ENCODE measurements around the gene HOXD10. TPM values are rescaled to one million over a fixed set of nuclear protein-coding genes. Genes with fewer than 3 reads are reported as not detected.
A peak's percentile ranks its signal among the peaks of the same experiment; 100 is the strongest.

The HOXD10 gene
- polyA plus RNA-seq, 4 donors, result 132 to 203 (median 164) TPM

DNA sequence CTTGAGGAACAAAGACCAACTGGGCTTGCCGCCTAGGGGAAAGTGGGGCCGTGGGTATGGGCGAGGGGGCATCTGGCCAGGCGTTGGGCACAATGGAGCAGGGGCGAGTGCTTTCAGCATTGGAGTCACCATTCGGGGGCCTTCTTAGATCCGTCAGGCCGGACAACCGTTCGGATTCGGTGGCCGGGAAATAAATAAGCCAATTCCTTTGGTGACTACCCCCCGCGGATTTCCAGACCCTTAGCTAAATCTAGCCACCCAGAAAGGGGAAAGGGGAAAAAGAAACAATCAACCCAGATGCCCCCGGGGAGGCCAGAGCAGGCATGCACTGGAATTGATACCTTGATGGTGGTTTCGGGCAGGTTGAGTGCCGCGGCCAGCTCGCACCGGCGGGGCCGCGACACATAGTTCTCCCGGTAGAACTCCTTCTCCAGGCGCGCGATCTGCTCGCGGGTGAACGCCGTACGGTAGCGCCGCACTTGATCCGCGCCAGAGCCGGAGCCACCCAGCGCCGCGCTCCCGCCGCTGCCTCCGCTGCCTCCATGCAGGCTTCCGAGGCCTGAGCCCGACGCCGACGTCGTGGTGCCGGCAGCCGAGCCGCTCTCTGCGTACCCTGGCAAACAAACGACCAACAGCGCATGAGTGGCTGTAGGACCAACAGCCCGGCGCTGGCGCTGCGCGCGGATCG is 34.6 kb upstream of the HOXD10 start:
- DNase-seq (ENCODE audit: low read depth in 4 of 4, low spot score in 2 of 4), result peak in 1 of 4 donors; percentile 13

DNA sequence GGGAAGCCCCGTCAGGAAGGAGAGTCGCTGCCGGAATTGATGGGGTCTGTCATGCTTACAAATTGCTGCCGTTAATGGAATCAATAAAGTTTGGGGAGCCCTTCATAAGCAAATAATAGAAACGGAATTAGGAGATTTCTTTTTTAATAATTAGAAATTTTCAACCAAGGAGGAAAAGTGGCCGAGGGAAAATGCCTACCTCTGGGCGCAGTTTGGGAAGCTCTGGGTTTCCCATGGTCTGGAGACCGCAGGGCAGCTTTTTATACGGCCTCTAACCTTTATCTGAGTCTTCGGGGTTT is 34.1 kb upstream of the HOXD10 start:
- DNase-seq (ENCODE audit: low read depth in 4 of 4, low spot score in 2 of 4), result peak in 1 of 4 donors; percentile 17

DNA sequence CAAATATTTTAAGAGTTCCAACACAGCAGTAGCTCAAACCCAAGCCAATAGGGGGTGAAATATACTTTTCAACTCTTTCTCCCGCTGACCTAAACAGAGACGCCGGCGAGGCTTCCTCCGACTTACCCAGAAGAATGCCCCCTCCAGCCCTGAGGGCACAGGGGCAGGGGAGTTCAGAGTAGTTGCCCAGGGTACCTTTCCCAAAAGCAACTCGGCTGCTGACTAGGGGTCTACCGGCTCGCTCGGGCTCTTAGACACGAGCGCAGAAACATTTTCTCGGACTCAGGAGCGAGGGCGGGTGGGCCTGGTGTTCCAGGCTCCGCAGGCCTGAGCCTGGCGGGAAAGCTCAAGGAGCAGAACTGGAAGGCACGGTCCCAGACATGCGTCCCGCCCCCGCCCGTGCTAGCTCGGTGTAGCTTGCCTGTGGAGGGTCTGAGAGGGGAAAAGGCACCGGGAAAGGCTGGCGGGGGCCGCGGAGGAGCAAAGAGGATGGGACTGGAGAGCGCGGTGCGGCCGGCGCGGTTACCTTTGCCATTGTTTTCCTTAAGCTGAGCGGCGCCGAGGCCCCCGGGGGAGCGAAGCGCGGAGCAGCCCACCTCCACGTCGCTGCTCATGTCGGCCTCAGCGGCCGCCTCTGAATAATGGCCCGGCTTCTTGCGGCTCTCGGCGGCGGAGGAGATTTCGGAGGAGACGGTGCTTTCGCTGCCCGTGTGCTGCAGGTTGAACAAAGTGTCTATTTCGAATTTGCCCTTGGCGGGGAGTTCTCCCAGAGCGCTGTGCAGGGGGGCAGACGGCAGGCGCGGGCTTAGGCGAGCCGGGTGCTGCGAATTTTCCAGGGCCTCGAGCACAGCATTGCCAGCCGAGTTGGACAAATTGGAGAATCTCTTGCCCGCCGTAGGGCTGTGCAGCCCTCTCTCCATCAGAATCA is 33.5 kb upstream of the HOXD10 start:
- DNase-seq (ENCODE audit: low read depth in 4 of 4, low spot score in 2 of 4), result no peak

DNA sequence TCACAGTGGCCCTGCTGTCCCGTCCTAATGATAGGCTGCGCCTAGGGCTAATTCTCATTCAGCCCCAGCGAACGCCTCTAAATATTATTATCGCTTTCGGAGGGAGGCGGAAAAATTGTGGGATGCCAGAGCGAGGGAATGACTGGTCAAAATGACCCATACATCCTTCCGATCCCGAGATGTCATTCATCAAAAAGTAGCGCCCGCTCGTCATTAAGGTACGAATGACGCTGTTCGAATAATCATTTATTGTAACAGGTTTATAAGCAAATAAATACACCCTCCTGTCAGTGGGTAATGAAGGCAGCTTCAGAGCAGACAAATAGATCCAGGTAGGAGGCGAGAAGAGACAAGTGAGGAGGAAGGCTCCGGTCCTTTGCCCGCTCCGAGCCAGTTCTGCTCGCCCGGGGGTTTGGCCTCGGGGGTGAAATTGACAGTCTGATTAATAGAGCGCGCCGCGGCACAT is 32.7 kb upstream of the HOXD10 start, which contains the start of gene EVX2:
Gene EVX2 (minus strand): TSS at position 167 of the 466 bp plus-strand sequence. CDS start 186 bp downstream, outside the sequence.
- DNase-seq (ENCODE audit: low read depth in 4 of 4, low spot score in 2 of 4), result no peak

DNA sequence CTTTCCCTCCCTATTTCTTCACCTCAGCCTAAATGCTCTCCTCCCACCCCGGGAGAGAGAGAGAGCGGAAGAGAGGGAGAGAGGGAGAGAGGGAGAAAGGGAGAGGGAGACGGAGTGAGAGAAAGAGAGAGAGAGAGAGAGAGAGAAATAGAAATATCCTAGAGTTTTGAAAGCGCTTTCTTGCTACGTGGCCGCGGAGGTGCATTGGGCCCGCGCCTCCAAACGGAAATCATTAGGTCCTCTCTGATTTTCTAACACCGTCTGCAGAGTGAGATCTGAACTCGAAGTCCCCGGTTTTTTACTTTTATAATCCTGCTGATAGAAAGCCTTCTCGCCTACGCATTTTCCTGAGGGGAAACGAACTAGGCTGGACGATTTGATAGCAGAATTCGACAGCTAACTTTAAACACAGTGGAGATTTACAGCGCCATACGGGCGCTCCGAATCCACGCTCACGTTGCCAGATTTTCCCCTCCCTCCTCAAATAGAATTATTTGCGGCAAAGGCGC is 31.9 kb upstream of the HOXD10 start:
- no peak for DNase-seq (ENCODE audit: low read depth in 4 of 4, low spot score in 2 of 4)

DNA sequence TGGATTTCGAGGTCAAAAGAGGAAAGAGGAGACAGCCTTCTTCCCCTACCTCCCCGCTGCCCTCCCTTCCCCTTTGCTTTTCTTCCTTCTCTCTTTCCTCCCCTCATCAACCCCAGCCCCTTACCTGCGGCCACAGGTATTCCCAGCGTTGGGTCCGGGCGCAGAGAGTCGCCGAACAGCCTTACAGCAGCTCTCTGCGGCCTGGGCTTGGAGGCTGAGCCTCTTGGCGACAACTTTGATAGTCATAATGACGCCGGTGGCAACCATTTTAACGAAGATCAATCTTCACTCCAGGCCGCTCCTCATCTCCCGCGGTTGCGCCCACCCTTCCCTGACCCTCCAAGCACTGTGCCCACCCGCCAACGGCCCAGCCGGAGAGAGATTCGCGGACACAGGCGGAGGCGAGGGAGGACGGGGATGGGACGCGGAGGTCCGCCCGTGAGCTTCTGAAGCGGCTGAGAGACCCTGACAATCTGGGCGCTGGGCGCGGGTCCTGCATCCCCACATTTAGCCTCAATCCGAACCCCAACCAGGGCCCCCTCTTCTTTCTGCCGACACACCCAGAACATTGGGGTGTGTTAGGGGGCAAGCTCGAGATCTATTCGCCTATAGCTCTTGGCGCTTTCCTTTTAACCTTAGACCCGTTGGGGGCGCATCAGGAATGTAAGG is 31.3 kb upstream of the HOXD10 start:
- no peak for DNase-seq (ENCODE audit: low read depth in 4 of 4, low spot score in 2 of 4)

DNA sequence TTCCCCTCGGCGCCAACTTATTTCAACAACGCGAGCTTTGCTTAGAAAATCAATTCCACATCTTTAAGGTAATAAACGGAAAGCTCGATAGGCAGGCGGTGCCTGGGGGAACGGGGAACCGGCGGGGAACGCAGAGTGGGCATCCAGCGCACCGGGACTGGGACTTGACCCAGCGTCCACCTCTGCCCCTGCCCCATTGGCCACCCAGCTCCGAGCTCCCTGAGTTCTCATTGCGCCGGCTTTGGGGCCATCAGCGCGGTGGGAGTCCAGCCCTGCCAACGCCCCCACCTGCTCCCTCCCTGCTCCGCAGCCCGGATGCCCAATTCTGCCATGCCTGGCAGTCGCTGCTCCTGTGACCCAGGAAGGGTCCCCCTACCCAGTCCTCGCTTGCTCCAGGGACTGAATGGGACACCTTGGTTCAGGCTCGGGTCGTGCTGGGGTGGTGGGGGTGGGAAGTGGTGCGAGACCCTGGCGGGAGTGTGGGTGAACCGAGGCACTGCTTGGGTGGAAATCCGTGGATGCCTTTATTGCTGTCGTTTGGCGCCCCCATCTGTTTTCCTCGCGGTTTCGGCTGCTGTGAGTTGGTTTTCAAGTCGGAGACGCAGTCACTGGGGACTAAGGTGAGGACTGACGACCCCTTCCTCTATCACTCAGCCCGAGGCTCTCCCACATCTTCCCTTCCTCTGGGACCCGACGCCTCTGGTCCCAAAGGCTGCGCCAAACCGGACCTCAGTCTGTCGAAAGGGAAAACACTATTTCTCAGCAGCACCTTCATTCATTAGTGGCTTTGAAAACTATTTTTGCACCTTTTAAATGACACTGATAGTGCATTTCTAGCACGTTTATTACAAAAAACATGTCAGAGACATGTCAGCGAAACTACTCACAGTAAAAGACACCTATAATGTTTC is 30.5 kb upstream of the HOXD10 start:
- no peak for DNase-seq (ENCODE audit: low read depth in 4 of 4, low spot score in 2 of 4)

DNA sequence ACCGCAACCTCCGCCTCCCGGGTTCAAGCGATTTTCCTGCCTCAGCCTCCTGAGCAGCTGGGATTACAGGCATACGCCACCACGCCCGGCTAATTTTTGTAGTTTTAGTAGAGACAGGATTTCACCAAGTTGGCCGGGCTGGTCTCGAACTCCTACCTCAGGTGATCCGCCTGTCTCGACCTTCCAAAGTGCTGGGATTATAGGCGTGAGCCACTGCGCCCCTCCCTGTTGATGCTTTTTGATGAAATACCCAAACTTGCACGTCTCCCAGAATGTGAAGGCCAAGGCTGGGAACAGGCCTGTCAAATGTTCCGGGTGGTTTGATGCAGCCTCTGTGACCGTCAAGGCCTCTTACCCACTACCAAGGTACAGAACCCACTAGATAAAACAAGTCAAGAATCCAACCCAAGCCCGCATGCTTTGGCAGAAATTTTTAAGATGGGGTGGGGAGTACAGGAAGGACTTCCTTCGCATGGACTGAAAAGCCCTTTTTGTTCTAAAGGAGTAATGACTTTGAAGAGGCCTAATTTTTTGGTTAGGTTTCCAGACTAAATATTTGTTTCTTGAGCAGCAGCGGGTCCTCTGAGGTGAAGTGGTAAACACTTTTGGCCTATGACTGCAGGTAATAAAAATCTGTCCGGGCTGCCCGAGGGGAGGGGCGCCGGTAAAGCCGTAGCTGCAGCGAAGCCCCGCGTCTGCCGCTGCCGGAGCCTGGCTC is 29.1 kb upstream of the HOXD10 start:
- no peak for DNase-seq (ENCODE audit: low read depth in 4 of 4, low spot score in 2 of 4)

DNA sequence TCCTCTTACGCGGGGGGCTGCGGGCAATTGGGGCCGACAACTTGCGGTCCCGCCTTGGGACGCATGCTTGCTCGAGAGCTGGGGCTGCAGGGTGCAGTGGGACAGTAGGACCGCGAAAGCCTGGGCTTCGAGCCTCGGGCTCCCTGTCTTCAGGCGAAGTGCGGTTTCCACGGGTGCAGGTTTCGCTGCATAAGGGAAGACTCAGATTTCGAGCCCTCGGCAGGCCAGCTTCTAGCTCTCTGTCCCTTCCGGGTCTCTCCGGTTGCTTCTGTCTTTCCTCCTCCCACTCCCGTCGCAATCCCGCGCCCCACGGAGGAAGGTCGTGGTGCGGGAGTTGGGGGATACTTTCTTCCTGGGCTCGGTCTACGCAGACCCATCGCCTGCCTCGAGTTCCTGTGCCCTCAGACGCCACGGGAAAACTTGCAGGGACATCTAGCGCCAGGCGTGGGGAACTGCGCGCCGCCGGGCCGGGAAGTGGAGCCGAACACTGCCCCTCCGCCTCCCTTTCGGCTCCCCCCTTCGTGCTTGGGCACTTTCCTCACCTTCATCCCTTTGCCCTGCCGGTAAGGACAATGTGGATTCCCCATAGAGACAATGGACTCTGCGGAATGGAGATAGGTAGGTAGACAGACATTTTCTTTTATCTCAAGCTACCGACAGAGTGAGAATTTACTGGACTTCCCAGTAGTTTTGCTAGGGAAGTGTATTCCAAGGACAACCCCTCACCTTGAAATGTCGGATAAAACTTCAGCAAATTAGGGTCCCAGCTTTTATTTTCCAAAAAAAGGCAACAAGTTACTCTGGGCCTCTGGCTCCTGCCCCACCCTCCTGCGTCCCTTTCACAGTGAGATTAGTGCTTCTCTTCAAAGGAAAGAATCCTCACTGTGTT is 28.3 kb upstream of the HOXD10 start:
- no peak for DNase-seq (ENCODE audit: low read depth in 4 of 4, low spot score in 2 of 4)

DNA sequence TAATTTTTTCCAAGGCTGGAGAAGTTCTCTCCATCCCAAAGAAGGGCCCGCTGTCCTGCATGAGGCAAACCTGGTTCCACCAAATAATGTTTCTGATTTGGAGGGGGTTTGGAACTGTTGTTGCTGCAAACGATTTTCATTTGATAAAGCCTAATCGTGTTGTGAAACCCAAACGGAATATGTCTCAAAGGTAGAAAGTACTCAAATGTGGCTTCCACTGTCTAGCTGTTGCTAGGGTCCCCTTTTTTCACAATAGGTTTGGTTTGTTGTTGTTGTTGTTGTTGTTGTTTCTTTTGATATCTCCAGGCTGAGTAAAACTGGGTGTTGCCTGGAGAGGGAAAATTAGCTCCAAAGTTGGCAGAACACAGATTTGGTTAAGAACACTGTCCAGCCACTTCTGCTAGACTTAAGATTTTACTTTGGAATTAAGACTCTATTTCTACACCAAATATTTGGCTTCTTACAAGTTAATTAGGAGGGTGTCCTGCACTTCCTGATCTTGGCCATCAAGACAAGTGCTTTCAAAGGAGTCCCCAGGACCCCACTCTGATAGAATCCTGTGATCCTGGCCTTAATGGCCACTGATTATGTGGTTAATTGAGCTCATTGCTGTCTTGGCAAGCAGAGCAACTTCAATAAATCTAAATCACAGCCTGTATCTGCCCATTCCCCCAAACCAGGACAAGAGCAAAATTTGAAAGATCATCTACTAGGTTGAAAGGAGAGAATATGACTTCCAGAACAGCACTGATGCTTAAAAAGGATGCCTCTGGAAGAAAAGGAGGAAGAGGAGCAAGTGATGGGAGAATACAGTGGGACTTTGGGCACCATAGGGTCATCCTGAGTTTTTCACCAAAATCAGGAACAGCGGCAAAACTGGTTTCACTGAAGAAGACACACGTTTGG is 27.4 kb upstream of the HOXD10 start:
- no peak for DNase-seq (ENCODE audit: low read depth in 4 of 4, low spot score in 2 of 4)

DNA sequence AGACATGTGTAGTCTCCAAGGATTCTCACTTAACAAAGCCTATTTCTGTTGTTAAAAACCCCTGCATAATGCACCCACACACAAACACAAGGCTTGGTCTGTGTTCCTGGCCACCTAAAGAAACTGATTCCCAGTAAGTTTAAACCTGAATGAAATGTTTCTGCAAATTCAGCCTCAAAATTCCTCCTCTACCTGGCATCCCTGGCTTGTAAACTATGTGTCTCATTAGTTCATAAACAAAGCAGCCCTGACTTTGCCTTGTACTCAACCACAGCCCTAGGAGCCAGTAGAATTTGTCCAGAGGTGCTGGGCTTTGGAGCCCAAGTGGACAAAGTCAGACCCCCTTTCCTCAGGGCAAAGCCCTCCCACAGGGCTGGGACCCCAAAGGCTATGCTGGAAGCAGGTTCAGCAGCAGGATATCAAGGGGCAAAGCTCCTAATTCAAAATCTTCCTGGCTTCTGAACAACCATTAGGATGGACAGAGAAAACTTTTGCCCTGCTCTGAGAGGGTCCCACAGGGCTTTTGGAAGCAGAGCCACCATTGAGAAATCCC is 26.7 kb upstream of the HOXD10 start:
- DNase-seq (ENCODE audit: low read depth in 4 of 4, low spot score in 2 of 4), result no peak

DNA sequence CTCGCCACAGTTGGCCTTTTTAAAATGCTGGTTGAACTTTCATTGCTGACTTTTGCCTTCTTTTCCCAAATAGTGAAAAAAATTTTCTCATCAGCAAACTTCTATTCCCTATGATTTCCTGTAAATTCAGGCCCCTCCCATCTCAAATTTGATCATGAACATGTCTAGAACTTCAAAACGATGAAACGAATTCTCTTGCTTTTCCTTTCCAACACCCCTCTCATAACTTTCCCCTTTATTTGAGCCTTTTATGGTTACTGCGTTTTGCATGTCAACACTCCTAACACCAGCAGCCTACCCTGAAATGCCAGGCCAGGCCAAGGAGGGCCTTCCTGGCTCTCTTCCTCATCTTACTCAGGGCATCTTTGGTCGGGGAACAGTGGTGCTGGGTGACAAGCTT is 25.7 kb upstream of the HOXD10 start:
- DNase-seq (ENCODE audit: low read depth in 4 of 4, low spot score in 2 of 4), result no peak

DNA sequence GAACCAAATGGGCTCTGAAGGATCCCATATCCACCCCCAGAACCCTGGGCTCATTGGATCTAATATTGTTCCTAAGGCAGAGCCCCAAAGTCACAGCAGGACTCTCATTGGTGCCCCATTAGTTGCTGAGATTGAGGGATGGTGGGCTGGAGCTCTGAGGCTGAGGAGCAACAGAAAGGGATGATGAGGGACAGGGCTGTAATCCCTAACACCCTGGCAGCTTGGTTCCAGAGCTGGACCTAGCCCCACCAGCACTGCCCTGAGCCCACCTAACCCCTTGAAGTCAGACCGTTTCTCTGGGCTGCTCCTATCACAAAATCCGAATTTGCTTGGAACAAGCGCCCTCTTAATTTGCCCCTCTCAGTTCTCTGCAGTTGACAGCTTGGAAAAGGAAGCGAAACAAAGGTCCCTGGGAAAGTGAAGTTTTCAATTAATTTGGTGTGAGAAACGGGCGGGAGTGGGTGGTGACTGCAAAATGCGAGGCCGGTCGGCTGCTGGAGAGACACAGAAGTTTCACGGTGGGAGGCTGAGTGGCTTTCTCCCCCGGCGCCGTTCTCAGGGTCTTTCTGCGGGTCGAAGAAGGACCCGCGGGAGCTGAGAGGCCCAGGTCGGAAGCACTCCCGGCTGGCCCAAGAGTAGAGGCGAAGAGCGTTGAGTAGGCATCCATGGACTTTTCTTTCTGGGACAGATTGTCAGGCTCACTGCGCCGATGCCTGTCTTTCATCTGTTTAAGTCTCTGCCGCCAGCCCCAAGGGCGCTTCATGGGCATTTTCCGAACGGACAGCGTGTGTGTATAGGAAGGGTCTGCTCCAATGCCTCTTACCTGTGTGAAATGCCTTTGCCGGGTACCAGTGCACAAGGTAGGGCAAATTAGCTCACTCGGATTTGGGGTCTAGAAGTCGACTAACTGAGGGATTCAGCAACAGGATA is 25.0 kb upstream of the HOXD10 start:
- no peak for DNase-seq (ENCODE audit: low read depth in 4 of 4, low spot score in 2 of 4)

DNA sequence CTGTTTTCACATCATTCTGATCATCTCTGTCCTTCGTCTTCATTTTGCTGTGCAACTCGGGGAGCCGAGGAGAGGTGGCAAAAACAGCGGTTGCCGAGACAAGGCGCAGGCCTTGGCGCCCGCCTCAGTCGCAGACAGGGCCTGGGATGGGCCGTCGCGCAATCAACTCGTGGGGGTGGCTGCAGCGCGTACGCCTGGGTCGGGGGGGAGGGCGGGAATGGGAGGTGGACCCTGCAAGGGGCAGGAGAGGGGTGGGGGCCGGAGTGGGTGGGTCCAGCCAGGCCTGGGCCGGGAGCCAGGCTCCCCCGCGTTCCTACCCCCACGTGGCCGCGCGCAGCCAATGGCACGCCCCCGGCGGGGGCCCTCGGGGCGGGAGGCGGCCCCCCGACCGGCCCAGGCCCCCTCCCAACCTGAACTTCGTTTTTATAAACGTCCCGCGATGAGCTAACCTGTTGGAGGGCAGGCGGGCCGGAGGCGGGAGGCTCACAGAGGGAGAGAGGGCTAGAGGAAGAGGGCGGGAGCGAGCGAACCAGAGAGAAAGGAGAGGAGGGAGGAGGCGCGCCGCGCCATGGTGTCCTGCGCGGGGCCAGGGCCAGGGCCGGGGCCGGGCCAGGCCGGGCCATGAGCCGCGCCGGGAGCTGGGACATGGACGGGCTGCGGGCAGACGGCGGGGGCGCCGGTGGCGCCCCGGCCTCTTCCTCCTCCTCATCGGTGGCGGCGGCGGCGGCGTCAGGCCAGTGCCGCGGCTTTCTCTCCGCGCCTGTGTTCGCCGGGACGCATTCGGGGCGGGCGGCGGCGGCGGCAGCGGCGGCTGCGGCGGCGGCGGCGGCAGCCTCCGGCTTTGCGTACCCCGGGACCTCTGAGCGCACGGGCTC is 24.1 kb upstream of the HOXD10 start, which contains the start of gene HOXD13:
Gene HOXD13 (plus strand): TSS at position 452 of the 875 bp plus-strand sequence. CDS start 170 bp downstream, at position 622.
- no peak for DNase-seq (ENCODE audit: low read depth in 4 of 4, low spot score in 2 of 4)

Data from left renal cortex interstitium (tissue), 4 donors.